MCF 10A (cell line): ENCODE measurements around the gene DNAH6. TPM values are rescaled to one million over a fixed set of nuclear protein-coding genes. Genes with fewer than 3 reads are reported as not detected.
"Not testable (repeated sequence)": the region's sequence is repeated elsewhere in the genome, so short reads cannot be mapped to it uniquely, and the experiment has no call there.

Experiments
- BruUV-seq: library from RNA; stranded (reverse); fragments of 400-500 nt; replicated peaks from 2 replicates; lab custom pipeline; 2021; lab: Mats Ljungman, UMichigan
- CTCF ChIA-PET: fragments of 300-600 bp; sonication (Branson Sonifier 250); formaldehyde crosslinking; extraction: SDS; loops from one replicate; lab custom pipeline; 2021; ENCODE audit warnings: antibody characterized with exemption, inconsistent platforms; lab: Yijun Ruan, JAX
- POLR2A ChIA-PET: fragments of 300-600, 350-650 bp; sonication (Branson Sonifier 250); formaldehyde crosslinking; extraction: SDS; loops from one replicate; lab custom pipeline; 2020; ENCODE audit warnings: antibody characterized with exemption, inconsistent platforms; lab: Yijun Ruan, JAX
- DNase-seq: peaks from one replicate; pipeline ENCODE4 v3.0.0-alpha.2; 2018; ENCODE audit not compliant: unreplicated experiment
- H3K27ac Mint-ChIP-seq: one replicate; pipeline ENCODE4 v1.8.0; 2022; ENCODE audit warnings: mild to moderate bottlenecking, low read depth, mixed read lengths; ENCODE audit not compliant: unreplicated experiment
- H3K27me3 Mint-ChIP-seq: one replicate; pipeline ENCODE4 v1.8.0; 2022; ENCODE audit warnings: mixed read lengths; ENCODE audit not compliant: insufficient read depth, unreplicated experiment
- H3K36me3 Mint-ChIP-seq: one replicate; pipeline ENCODE4 v1.8.0; 2022; ENCODE audit warnings: mild to moderate bottlenecking, moderate library complexity, mixed read lengths; ENCODE audit not compliant: insufficient read depth, unreplicated experiment
- H3K4me1 Mint-ChIP-seq: one replicate; pipeline ENCODE4 v1.8.0; 2022; ENCODE audit warnings: mixed read lengths; ENCODE audit not compliant: insufficient read depth, unreplicated experiment
- H3K4me3 Mint-ChIP-seq: one replicate; pipeline ENCODE4 v1.8.0; 2022; ENCODE audit warnings: mild to moderate bottlenecking, moderate library complexity, mixed read lengths; ENCODE audit not compliant: unreplicated experiment
- H3K9me3 Mint-ChIP-seq: one replicate; pipeline ENCODE4 v1.8.0; 2022; ENCODE audit warnings: mixed read lengths; ENCODE audit not compliant: unreplicated experiment
- CTCF ChIP-seq: fragments of 200-600 bp; IDR thresholded peaks from one replicate; pipeline ENCODE4 v1.8.0; 2022; ENCODE audit warnings: antibody characterized with exemption, mild to moderate bottlenecking; ENCODE audit not compliant: unreplicated experiment
- intact Hi-C: fragments of 100-400 bp; cut with micrococcal nuclease; formaldehyde crosslinking; loops from 2 replicates; pipeline ENCODE4 v1.14.1; 2022
- total RNA-seq: library from RNA; stranded (reverse); gene quantifications from 2 replicates; pipeline ENCODE4 v1.2.3, GENCODE V29; 2022

The DNAH6 gene
- total RNA-seq, 1 experiment from 2014 or later: 0.14 TPM

GRCh38 chr2:84770280-84770679 is 254.0 kb downstream of the DNAH6 start:
- Mint-ChIP-seq H3K4me1 (peaks cover 5% of the 10 kb centered on the region), H3K27me3 (no peaks in the 10 kb centered on the region), H3K36me3 (peaks cover 6% of the 10 kb centered on the region), H3K4me3 (no peak overlapping the region), H3K27ac (no peak overlapping the region), H3K9me3 (peaks cover 33% of the 10 kb centered on the region)
- POLR2A ChIA-PET: interaction anchor here (1.3 kb wide), 1 partner anchor 10 kb away, joined by 4 read pairs; no protein-coding TSS in a partner anchor
- BruUV-seq: no TSS peak
- CTCF ChIA-PET: interaction anchor here (1.3 kb wide), 1 partner anchor 11 kb away, joined by 6 read pairs; no protein-coding TSS in a partner anchor
- DNase-seq: no peak
- no peak for TF ChIP-seq CTCF
- intact Hi-C loops: no loop called here

GRCh38 chr2:84771251-84771650 is 255.0 kb downstream of the DNAH6 start:
- POLR2A ChIA-PET: no interaction called here
- peaks cover 5% of the 10 kb centered on the region for H3K4me1 Mint-ChIP-seq
- CTCF ChIA-PET: interaction anchor here (0.6 kb wide), 1 partner anchor 262 kb away, joined by 5 read pairs; no protein-coding TSS in a partner anchor
- no peak for DNase-seq
- H3K27ac Mint-ChIP-seq: no peak overlapping the region
- no peaks in the 10 kb centered on the region for H3K27me3 Mint-ChIP-seq
- intact Hi-C loops: no loop called here
- H3K9me3 Mint-ChIP-seq: peaks cover 33% of the 10 kb centered on the region
- TF ChIP-seq CTCF: no peak
- no peak overlapping the region for H3K4me3 Mint-ChIP-seq
- no TSS peak for BruUV-seq
- H3K36me3 Mint-ChIP-seq: peaks cover 6% of the 10 kb centered on the region

GRCh38 chr2:84773562-84773961 is 257.3 kb downstream of the DNAH6 start:
- intact Hi-C loops, POLR2A ChIA-PET, H3K27me3 Mint-ChIP-seq, H3K4me1 Mint-ChIP-seq, H3K4me3 Mint-ChIP-seq, H3K27ac Mint-ChIP-seq, CTCF ChIA-PET, BruUV-seq, DNase-seq: not testable (repeated sequence)
- Mint-ChIP-seq H3K36me3 (peaks cover 12% of the 10 kb centered on the region), H3K9me3 (peaks cover 42% of the 10 kb centered on the region)

- intact Hi-C loops: no loop called here
- CTCF ChIA-PET: no interaction called here
- POLR2A ChIA-PET: no interaction called here
- no peaks in the 10 kb centered on the region for H3K4me1 Mint-ChIP-seq
- no peaks in the 10 kb centered on the region for H3K27me3 Mint-ChIP-seq
- peaks cover 12% of the 10 kb centered on the region for H3K36me3 Mint-ChIP-seq
- no peak overlapping the region for H3K27ac Mint-ChIP-seq
- H3K4me3 Mint-ChIP-seq: no peak overlapping the region
- DNase-seq: peak; percentile 7
- no peak for TF ChIP-seq CTCF
- peaks cover 39% of the 10 kb centered on the region for H3K9me3 Mint-ChIP-seq
- BruUV-seq: no TSS peak
These were observed 259.7 kb downstream of the DNAH6 start for GRCh38 chr2:84776011-84776410.
